ENCODE results near the gene PLA2G4A.

- no peak for TF ChIP-seq EP300 (IDR thresholded peaks at IDR 0.05; ENCODE audit: borderline replicate concordance in 1 of 2, low read depth in 1 of 2, low read length in 1 of 2)
- no peak for TF ChIP-seq SMC3 (IDR thresholded peaks at IDR 0.05; ENCODE audit: low read depth, low read length)
- TF ChIP-seq, protein P1, sequence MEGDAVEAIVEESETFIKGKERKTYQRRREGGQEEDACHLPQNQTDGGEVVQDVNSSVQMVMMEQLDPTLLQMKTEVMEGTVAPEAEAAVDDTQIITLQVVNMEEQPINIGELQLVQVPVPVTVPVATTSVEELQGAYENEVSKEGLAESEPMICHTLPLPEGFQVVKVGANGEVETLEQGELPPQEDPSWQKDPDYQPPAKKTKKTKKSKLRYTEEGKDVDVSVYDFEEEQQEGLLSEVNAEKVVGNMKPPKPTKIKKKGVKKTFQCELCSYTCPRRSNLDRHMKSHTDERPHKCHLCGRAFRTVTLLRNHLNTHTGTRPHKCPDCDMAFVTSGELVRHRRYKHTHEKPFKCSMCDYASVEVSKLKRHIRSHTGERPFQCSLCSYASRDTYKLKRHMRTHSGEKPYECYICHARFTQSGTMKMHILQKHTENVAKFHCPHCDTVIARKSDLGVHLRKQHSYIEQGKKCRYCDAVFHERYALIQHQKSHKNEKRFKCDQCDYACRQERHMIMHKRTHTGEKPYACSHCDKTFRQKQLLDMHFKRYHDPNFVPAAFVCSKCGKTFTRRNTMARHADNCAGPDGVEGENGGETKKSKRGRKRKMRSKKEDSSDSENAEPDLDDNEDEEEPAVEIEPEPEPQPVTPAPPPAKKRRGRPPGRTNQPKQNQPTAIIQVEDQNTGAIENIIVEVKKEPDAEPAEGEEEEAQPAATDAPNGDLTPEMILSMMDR (IDR thresholded peaks at IDR 0.05) = no peak
- TF ChIP-seq FOXJ3 (CRISPR knock-in tag; IDR thresholded peaks at IDR 0.05) = no peak
- no peak for TF ChIP-seq TAF1 (IDR thresholded peaks at IDR 0.05; ENCODE audit: borderline replicate concordance, low read depth, low read length)
- TF ChIP-seq, protein P2, sequence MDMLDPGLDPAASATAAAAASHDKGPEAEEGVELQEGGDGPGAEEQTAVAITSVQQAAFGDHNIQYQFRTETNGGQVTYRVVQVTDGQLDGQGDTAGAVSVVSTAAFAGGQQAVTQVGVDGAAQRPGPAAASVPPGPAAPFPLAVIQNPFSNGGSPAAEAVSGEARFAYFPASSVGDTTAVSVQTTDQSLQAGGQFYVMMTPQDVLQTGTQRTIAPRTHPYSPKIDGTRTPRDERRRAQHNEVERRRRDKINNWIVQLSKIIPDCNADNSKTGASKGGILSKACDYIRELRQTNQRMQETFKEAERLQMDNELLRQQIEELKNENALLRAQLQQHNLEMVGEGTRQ (IDR thresholded peaks at IDR 0.05; ENCODE audit: borderline replicate concordance, low read depth, low read length) = no peak
- no peak for TF ChIP-seq RAD21 (IDR thresholded peaks at IDR 0.05; ENCODE audit: low read length)
- TF ChIP-seq GATA2 (CRISPR knock-in tag; IDR thresholded peaks at IDR 0.05) = no peak
- TF ChIP-seq POLR2AphosphoS5 (IDR thresholded peaks at IDR 0.05; ENCODE audit: low read depth, low read length) = no peak
- TF ChIP-seq CHD2 (IDR thresholded peaks at IDR 0.05; ENCODE audit: low read length, partially characterized antibody) = no peak
- TF ChIP-seq RFX5 (IDR thresholded peaks at IDR 0.05; ENCODE audit: low read length) = no peak
- no peak for TF ChIP-seq JUND (IDR thresholded peaks at IDR 0.05)
- no peak for TF ChIP-seq MEF2A (IDR thresholded peaks at IDR 0.05; ENCODE audit: borderline replicate concordance, low read depth)
Measured at GRCh38 chr1:186993996-186994395, 165.2 kb downstream of the PLA2G4A start.
